Gastrocnemius medialis (tissue), 4 donors: ENCODE results near the gene PDE6G. TPM values are rescaled to one million over a fixed set of nuclear protein-coding genes. Genes with fewer than 3 reads are reported as not detected.

Experiments
- ATAC-seq, 2 donors: fragments of 150-250 bp; one replicate each; pipeline ENCODE4 v1.9.1; 2016
- DNase-seq, 2 donors: peaks; one replicate each; pipeline ENCODE4 v3.0.0-alpha.2; 2019
- H3K27ac ChIP-seq, 4 donors: fragments of 200-600 bp; sonication (generic); 1 replicate in 1 of 4; 2 replicates in 3 of 4; pipeline ENCODE4 v1.5.1; 2016 to 2018; ENCODE audit warnings: mild to moderate bottlenecking in 2 of 4, moderate library complexity in 1 of 4
- H3K27me3 ChIP-seq, 3 donors: fragments of 200-600 bp; sonication (generic) in 2 of 3; 1 replicate in 1 of 3; 2 replicates in 2 of 3; pipeline versions ENCODE4 v1.5.1 to v1.6.0; 2016 to 2019; ENCODE audit warnings: mild to moderate bottlenecking in 1 of 3, moderate library complexity in 1 of 3
- H3K36me3 ChIP-seq, 2 donors: fragments of 200-600 bp; sonication (generic) in 1 of 2; one replicate each; pipeline ENCODE4 v1.5.1; 2017 to 2018
- H3K4me1 ChIP-seq, 2 donors: fragments of 200-600 bp; sonication (generic) in 1 of 2; one replicate each; pipeline ENCODE4 v1.5.1; 2016 to 2017; ENCODE audit warnings: mild to moderate bottlenecking in 2 of 2
- H3K4me3 ChIP-seq, 4 donors: fragments of 200-600 bp; sonication (generic) in 3 of 4; 1 replicate in 1 of 4; 2 replicates in 3 of 4; pipeline ENCODE4 v1.5.1; 2016 to 2019; ENCODE audit warnings: mild to moderate bottlenecking in 2 of 4
- H3K9me3 ChIP-seq, 3 donors: fragments of 200-600 bp; sonication (generic) in 2 of 3; 1 replicate in 1 of 3; 2 replicates in 2 of 3; pipeline ENCODE4 v1.5.1; 2016 to 2019
- POLR2A ChIP-seq, 2 donors: fragments of 450-650 bp; IDR thresholded peaks; one replicate each; pipeline ENCODE4 v1.6.1; 2017; ENCODE audit warnings: antibody characterized with exemption in 2 of 2, mild to moderate bottlenecking in 2 of 2, moderate library complexity in 2 of 2
- in situ Hi-C, 4 donors: fragments of 200-750 bp; cut with MboI; loops; one replicate each; pipeline versions ENCODE4 v1.15.0 to v1.8.0; 2017; ENCODE audit warnings: low sequenced_read_pairs in 4 of 4
- intact Hi-C: fragments of 100-400 bp; cut with DNase I; formaldehyde crosslinking; loops from one replicate; pipeline ENCODE4 v1.15.1; 2023; ENCODE audit warnings: low total_unique reads
- total RNA-seq, 4 donors: library from RNA; depleted of rRNA; stranded (reverse); fragments of >200 nt; gene quantifications; one replicate each; pipeline versions ENCODE4 v1.1.0 to v1.2.3, GENCODE V29; 2016
- TF ChIP-seq, protein P1 (sequence below), 5 experiments: fragments of 450-650 bp in 3 of 5; fragments of 200-600 bp in 2 of 5; sonication (generic) in 2 of 5; IDR thresholded peaks in 4 of 5; conservative IDR thresholded peaks in 1 of 5; 1 replicate in 4 of 5; 2 replicates in 1 of 5; pipeline ENCODE4 v1.5.1; 2016 to 2019; ENCODE audit warnings: antibody characterized with exemption in 5 of 5, mild to moderate bottlenecking in 3 of 5, moderate library complexity in 3 of 5

The PDE6G gene
- total RNA-seq, 4 donors from 2014 or later, result not detected

DNA sequence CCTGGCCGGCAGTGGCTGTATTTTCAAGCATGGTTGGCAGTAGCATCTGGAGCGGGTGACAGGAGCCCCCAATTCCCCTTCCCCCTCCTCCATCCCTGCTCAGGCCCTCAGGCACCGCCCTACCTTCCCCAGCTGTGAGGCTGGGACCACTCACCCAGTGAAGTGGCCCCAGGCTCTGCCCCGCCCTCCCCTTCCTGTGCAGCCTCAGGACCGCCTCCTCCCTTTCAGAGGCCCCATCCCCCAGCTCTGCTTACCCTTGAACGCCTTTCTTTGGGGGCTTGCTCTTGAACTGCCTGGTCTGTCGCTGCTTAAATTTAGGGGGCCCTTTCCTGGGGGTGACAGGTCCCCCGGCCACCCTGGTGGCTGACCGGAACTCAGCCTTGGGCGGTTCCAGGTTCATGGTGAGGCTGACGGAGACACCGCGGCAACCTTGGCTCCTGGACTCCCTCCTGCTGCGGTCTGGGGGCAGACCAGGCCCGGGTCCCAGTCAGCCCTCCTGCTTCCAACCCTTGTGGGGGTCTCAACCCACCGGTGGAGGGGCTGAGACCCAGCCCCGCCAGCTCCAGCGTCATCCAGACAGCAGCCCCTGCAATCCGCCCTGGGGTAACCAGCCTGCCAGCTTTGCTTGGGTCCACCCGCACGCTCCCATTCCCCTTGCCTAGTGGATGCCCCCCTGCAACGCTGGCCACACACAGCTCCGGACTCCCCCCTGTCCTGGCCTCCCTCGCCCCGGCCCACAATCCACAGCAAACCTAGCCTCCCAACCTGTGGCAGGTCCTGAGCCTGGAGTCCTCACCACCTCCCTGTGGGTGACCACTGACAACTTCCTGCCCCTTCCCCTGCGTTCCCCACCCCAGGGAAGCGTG lies 3.2 kb downstream of the PDE6G start:
- Histone ChIP-seq H3K36me3 (no peaks in the 10 kb centered on the region), H3K4me3 (no peak overlapping the region), H3K4me1 (no peaks in the 10 kb centered on the region), H3K27me3 (peaks cover 23 to 37% (median 31%) of the 10 kb centered on the region in 3 donors), H3K9me3 (no peaks in the 10 kb centered on the region), H3K27ac (no peak overlapping the region)
- intact Hi-C loops, result no loop called here
- ATAC-seq, result no peak
- TF ChIP-seq, protein P1, sequence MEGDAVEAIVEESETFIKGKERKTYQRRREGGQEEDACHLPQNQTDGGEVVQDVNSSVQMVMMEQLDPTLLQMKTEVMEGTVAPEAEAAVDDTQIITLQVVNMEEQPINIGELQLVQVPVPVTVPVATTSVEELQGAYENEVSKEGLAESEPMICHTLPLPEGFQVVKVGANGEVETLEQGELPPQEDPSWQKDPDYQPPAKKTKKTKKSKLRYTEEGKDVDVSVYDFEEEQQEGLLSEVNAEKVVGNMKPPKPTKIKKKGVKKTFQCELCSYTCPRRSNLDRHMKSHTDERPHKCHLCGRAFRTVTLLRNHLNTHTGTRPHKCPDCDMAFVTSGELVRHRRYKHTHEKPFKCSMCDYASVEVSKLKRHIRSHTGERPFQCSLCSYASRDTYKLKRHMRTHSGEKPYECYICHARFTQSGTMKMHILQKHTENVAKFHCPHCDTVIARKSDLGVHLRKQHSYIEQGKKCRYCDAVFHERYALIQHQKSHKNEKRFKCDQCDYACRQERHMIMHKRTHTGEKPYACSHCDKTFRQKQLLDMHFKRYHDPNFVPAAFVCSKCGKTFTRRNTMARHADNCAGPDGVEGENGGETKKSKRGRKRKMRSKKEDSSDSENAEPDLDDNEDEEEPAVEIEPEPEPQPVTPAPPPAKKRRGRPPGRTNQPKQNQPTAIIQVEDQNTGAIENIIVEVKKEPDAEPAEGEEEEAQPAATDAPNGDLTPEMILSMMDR (IDR thresholded peaks at IDR 0.05 in 4 of 5, conservative IDR thresholded peaks at IDR 0.05 in 1 of 5), result no peak
- TF ChIP-seq POLR2A (IDR thresholded peaks at IDR 0.05), result no peak
- no peak for DNase-seq
- in situ Hi-C loops, result no loop called here

DNA sequence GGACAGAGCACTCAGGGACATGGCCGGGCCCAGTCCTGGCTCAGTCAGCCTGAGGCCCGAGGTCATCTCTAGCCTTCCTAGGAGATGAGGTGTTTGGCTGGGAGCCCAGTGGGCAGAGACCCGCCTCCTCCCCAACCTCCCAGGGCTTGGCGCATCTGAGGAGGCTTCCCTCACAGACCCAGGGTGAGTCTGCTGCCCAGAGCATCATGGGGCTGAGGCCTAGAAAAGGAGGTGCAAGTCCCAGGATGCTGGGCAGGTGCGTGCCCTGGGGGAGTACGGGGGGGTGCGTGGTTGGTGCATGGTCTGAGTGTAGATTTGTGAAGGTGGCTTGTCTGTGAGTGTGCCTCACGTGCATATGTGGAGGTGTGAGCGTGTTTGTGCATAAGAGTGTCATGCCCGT lies 4.7 kb downstream of the PDE6G start:
- Histone ChIP-seq H3K4me1 (no peaks in the 10 kb centered on the region), H3K27ac (no peak overlapping the region), H3K27me3 (peaks cover 31 to 38% (median 38%) of the 10 kb centered on the region in 3 donors), H3K36me3 (no peaks in the 10 kb centered on the region), H3K4me3 (no peak overlapping the region), H3K9me3 (no peaks in the 10 kb centered on the region)
- TF ChIP-seq, protein P1 (IDR thresholded peaks at IDR 0.05 in 4 of 5, conservative IDR thresholded peaks at IDR 0.05 in 1 of 5), result no peak
- no peak for TF ChIP-seq POLR2A (IDR thresholded peaks at IDR 0.05)
- DNase-seq, result no peak
- in situ Hi-C loops (no loop called here), intact Hi-C loops (no loop called here)
- ATAC-seq, result no peak

DNA sequence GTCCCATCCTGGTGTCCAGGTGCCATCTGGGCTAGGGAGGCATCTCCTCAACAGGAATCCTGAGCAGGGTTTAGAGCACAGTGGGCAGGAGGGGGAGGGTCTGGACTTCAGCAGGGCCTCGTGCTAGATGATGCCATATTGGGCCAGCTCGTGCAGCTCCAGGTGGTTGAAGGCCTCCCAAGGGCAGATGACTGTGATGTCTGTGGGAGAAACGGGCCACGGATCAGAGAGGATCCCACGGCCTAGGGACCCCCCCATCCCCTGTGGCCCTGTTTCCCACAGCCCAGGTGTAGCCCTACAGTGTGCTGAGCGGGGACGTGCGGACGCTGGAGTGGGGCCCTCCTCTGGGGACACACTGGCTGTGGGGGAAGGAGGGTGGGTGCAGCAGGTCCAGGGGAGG lies 5.4 kb downstream of the PDE6G start:
- peaks cover 31 to 38% (median 38%) of the 10 kb centered on the region in 3 donors for H3K27me3 ChIP-seq
- no peak overlapping the region for H3K27ac ChIP-seq
- intact Hi-C loops, result no loop called here
- DNase-seq (no peak), ATAC-seq (no peak)
- no peak for TF ChIP-seq POLR2A (IDR thresholded peaks at IDR 0.05)
- TF ChIP-seq, protein P1 (IDR thresholded peaks at IDR 0.05 in 4 of 5, conservative IDR thresholded peaks at IDR 0.05 in 1 of 5), result no peak
- no peaks in the 10 kb centered on the region for H3K36me3 ChIP-seq
- H3K4me3 ChIP-seq, result no peak overlapping the region
- in situ Hi-C loops, result no loop called here
- no peaks in the 10 kb centered on the region for H3K4me1 ChIP-seq
- H3K9me3 ChIP-seq, result no peaks in the 10 kb centered on the region

DNA sequence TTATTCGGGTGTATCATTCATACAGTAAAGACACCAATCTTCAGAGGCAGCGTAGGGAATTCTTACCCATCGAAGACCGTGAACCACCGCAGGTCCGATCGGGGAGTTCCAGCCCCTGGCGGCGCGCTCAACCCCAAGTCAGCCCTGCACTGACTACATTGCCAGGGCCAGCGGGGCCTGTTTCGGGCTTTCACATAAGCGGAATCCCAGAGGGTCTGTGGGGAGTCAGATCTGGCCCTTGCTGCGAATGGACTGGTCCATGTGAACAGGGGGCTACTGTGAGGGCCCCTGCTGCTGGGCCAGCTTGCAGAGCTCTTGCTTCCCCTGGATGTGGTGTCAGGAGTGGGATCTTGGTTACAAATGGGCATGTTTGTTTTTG lies 7.6 kb downstream of the PDE6G start:
- intact Hi-C loops, result no loop called here
- Histone ChIP-seq H3K9me3 (no peaks in the 10 kb centered on the region), H3K4me1 (no peaks in the 10 kb centered on the region), H3K27me3 (peaks cover 31 to 38% (median 36%) of the 10 kb centered on the region in 3 donors), H3K36me3 (no peaks in the 10 kb centered on the region), H3K27ac (no peak overlapping the region), H3K4me3 (no peak overlapping the region)
- TF ChIP-seq, protein P1 (IDR thresholded peaks at IDR 0.05 in 4 of 5, conservative IDR thresholded peaks at IDR 0.05 in 1 of 5), result no peak
- TF ChIP-seq POLR2A (IDR thresholded peaks at IDR 0.05), result no peak
- in situ Hi-C loops, result no loop called here
- no peak for DNase-seq
- no peak for ATAC-seq
